ENCODE measurements around the gene HHATL. TPM values are rescaled to one million over a fixed set of nuclear protein-coding genes. Genes with fewer than 3 reads are reported as not detected.
A peak's percentile ranks its signal among the peaks of the same experiment; 100 is the strongest.

The HHATL gene
- total and polyA plus RNA-seq, 5 donors, result 480 to 768 (median 586) TPM

- DNase-seq (peak in 1 of 3 donors; percentile 26), ATAC-seq (no peak)
- Histone ChIP-seq H3K4me3 (ENCODE audit: low read length) (no peak overlapping the region), H3K27me3 (ENCODE audit: control insufficient read depth, insufficient read depth) (no peaks in the 10 kb centered on the region), H3K4me1 (ENCODE audit: control insufficient read depth, insufficient read depth, low read length) (no peaks in the 10 kb centered on the region), H3K9me3 (ENCODE audit: control insufficient read depth, low read length) (no peaks in the 10 kb centered on the region), H3K27ac (ENCODE audit: low read length) (peak overlapping the region; percentile 22)
- 88% methylated on average over 7 of the region's 7 CpGs for WGBS
- intact Hi-C loops (cut with DNase I), result no loop called here
Measured at GRCh38 chr3:42698216-42698910, 4.2 kb downstream of the HHATL start.

- intact Hi-C loops (cut with DNase I), result no loop called here
- no peak overlapping the region for H3K27ac ChIP-seq (ENCODE audit: low read length)
- ATAC-seq, result no peak
- H3K4me1 ChIP-seq (ENCODE audit: control insufficient read depth, insufficient read depth, low read length), result no peaks in the 10 kb centered on the region
- 84% methylated on average over 18 of the region's 18 CpGs for WGBS
- no peaks in the 10 kb centered on the region for H3K27me3 ChIP-seq (ENCODE audit: control insufficient read depth, insufficient read depth)
- DNase-seq, result peak in 1 of 3 donors; percentile 36
- H3K4me3 ChIP-seq (ENCODE audit: low read length), result no peak overlapping the region
- H3K9me3 ChIP-seq (ENCODE audit: control insufficient read depth, low read length), result no peaks in the 10 kb centered on the region
Measured at GRCh38 chr3:42697289-42698051, 5.1 kb downstream of the HHATL start.

- DNase-seq (peak in 1 of 3 donors; percentile 51), ATAC-seq (no peak)
- H3K27ac ChIP-seq (ENCODE audit: low read length), result no peak overlapping the region
Measured at GRCh38 chr3:42696356-42697288, 6.0 kb downstream of the HHATL start.

GRCh38 chr3:42694366-42694765, 8.2 kb downstream of the HHATL start:
- Histone ChIP-seq H3K27ac (ENCODE audit: low read length) (no peak overlapping the region), H3K4me3 (ENCODE audit: low read length) (no peak overlapping the region), H3K4me1 (ENCODE audit: control insufficient read depth, insufficient read depth, low read length) (no peaks in the 10 kb centered on the region), H3K9me3 (ENCODE audit: control insufficient read depth, low read length) (no peaks in the 10 kb centered on the region), H3K27me3 (ENCODE audit: control insufficient read depth, insufficient read depth) (no peaks in the 10 kb centered on the region)
- ATAC-seq (no peak), DNase-seq (no peak)
- intact Hi-C loops (cut with DNase I), result no loop called here

More at GRCh38 chr3:42696356-42697288, 6.0 kb downstream of the HHATL start:
- 70% methylated on average over 19 of the region's 19 CpGs for WGBS
- H3K4me1 ChIP-seq (ENCODE audit: control insufficient read depth, insufficient read depth, low read length), result no peaks in the 10 kb centered on the region
- H3K4me3 ChIP-seq (ENCODE audit: low read length), result no peak overlapping the region
- no peaks in the 10 kb centered on the region for H3K27me3 ChIP-seq (ENCODE audit: control insufficient read depth, insufficient read depth)
- intact Hi-C loops (cut with DNase I), result no loop called here
- no peaks in the 10 kb centered on the region for H3K9me3 ChIP-seq (ENCODE audit: control insufficient read depth, low read length)

- Histone ChIP-seq H3K27me3 (ENCODE audit: control insufficient read depth, insufficient read depth) (no peaks in the 10 kb centered on the region), H3K4me3 (ENCODE audit: low read length) (no peak overlapping the region), H3K9me3 (ENCODE audit: control insufficient read depth, low read length) (no peaks in the 10 kb centered on the region), H3K4me1 (ENCODE audit: control insufficient read depth, insufficient read depth, low read length) (no peaks in the 10 kb centered on the region), H3K27ac (ENCODE audit: low read length) (no peak overlapping the region)
- 83% methylated on average over 4 of the region's 4 CpGs for WGBS
- intact Hi-C loops (cut with DNase I), result no loop called here
- no peak for DNase-seq
- ATAC-seq, result no peak
Measured at GRCh38 chr3:42693530-42693930, 9.1 kb downstream of the HHATL start.

- intact Hi-C loops (cut with DNase I), result no loop called here
- Histone ChIP-seq H3K9me3 (ENCODE audit: control insufficient read depth, low read length) (no peaks in the 10 kb centered on the region), H3K27me3 (ENCODE audit: control insufficient read depth, insufficient read depth) (no peaks in the 10 kb centered on the region), H3K4me1 (ENCODE audit: control insufficient read depth, insufficient read depth, low read length) (no peaks in the 10 kb centered on the region), H3K27ac (ENCODE audit: low read length) (no peak overlapping the region), H3K4me3 (ENCODE audit: low read length) (no peak overlapping the region)
- ATAC-seq (no peak), DNase-seq (peak in 1 of 3 donors; percentile 32)
- 87% methylated on average over 17 of the region's 17 CpGs for WGBS
Measured at GRCh38 chr3:42692667-42693529, 9.7 kb downstream of the HHATL start.

DNA sequence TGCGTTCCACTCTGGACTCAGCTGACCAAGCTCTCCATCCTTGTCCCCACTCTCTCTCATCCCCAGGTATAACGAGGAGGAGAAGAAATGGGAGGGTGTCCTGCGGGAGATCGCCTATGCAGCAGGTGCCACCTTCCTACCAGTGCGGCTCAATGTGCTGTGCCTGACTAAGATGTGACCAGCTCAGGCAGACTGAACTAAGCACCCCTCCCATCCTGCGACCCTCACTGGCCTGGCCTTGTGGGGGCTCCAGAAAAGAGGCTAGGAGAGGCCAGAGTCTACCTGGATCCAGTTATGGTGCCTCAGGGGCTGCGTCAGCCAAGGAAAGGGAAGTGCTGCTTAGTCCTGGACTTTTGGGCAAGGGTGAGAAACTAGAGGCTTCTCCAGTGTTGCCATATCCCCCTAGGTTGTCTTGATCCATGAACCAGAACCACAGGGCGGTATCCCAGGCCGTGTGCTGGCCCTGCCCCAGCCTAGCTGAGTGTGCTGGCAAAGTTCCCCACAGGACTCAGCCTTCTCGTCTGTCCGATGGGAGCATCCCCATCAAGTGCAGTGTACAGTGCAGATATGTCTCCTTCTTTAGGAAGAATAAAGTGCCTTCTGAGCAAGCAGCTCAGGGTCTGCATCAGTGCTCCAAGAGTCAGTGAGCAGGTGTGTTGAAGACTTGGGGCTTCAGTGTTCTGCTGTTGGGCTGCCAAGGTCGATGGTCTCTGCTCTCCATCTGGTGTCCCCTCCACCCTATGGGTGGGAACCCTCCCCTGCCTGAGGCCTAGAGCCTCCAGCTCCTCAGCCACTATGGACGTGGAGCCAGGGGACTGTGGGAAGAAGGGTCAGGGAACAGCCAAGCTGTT, 10.6 kb downstream of the HHATL start:
- ATAC-seq (no peak), DNase-seq (peak in 1 of 3 donors; percentile 39)
- Histone ChIP-seq H3K4me3 (ENCODE audit: low read length) (no peak overlapping the region), H3K4me1 (ENCODE audit: control insufficient read depth, insufficient read depth, low read length) (no peaks in the 10 kb centered on the region), H3K27me3 (ENCODE audit: control insufficient read depth, insufficient read depth) (no peaks in the 10 kb centered on the region), H3K27ac (ENCODE audit: low read length) (no peak overlapping the region), H3K9me3 (ENCODE audit: control insufficient read depth, low read length) (no peaks in the 10 kb centered on the region)
- 78% methylated on average over 13 of the region's 13 CpGs for WGBS
- intact Hi-C loops (cut with DNase I), result no loop called here

GRCh38 chr3:42690766-42691680, 11.6 kb downstream of the HHATL start:
- intact Hi-C loops (cut with DNase I), result no loop called here
- H3K27ac ChIP-seq (ENCODE audit: low read length), result no peak overlapping the region
- no peaks in the 10 kb centered on the region for H3K27me3 ChIP-seq (ENCODE audit: control insufficient read depth, insufficient read depth)
- no peaks in the 10 kb centered on the region for H3K9me3 ChIP-seq (ENCODE audit: control insufficient read depth, low read length)
- 72% methylated on average over 10 of the region's 10 CpGs for WGBS
- H3K4me1 ChIP-seq (ENCODE audit: control insufficient read depth, insufficient read depth, low read length), result no peaks in the 10 kb centered on the region
- no peak overlapping the region for H3K4me3 ChIP-seq (ENCODE audit: low read length)
- no peak for ATAC-seq
- peak in 1 of 3 donors; percentile 32 for DNase-seq

DNA sequence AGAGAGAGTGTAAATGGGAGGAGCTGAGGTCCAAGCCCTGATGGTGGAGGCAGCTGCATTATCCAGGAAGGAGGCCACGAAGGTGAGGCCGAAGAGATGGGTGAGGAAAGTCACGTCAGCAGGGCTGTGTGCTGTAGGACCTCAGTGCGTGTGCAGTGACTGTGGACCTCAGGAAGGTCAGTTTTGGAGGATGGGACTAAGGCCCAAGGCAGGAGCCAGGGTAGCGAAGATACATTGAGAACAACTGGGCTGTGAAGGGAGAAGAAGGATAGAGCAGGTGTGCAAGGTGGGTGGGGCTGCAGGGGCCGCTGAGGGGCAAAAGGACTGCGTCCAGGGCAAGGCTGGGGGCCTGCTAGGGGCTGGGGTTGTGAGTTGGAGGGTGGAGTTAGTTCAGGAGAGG, 12.4 kb downstream of the HHATL start:
- Histone ChIP-seq H3K27ac (ENCODE audit: low read length) (no peak overlapping the region), H3K4me3 (ENCODE audit: low read length) (no peak overlapping the region), H3K4me1 (ENCODE audit: control insufficient read depth, insufficient read depth, low read length) (no peaks in the 10 kb centered on the region), H3K9me3 (ENCODE audit: control insufficient read depth, low read length) (no peaks in the 10 kb centered on the region), H3K27me3 (ENCODE audit: control insufficient read depth, insufficient read depth) (no peaks in the 10 kb centered on the region)
- ATAC-seq, result no peak
- intact Hi-C loops (cut with DNase I), result no loop called here
- 84% methylated on average over 7 of the region's 7 CpGs for WGBS
- no peak for DNase-seq

All from right cardiac atrium (tissue), 5 donors.